GM10266 (cell line): Measurements from ENCODE around the gene ST8SIA3.

Experiments
- DNase-seq: peaks from one replicate; pipeline ENCODE4 v3.0.0; 2012; ENCODE audit errors: extremely low spot score
- CTCF ChIP-seq: IDR thresholded peaks from 2 replicates; pipeline ENCODE4 v1.5.1; 2012; ENCODE audit warnings: mild to moderate bottlenecking, low read depth; ENCODE audit not compliant: control insufficient read depth, insufficient read depth; ENCODE audit errors: missing control alignments

Gene ST8SIA3

GRCh38 chr18:57362714-57363113 is 10.4 kb downstream of the ST8SIA3 start:
- TF ChIP-seq CTCF = no peak
- no peak for DNase-seq

GRCh38 chr18:57364460-57364859 is 12.1 kb downstream of the ST8SIA3 start:
- DNase-seq = no peak
- TF ChIP-seq CTCF = no peak

DNA sequence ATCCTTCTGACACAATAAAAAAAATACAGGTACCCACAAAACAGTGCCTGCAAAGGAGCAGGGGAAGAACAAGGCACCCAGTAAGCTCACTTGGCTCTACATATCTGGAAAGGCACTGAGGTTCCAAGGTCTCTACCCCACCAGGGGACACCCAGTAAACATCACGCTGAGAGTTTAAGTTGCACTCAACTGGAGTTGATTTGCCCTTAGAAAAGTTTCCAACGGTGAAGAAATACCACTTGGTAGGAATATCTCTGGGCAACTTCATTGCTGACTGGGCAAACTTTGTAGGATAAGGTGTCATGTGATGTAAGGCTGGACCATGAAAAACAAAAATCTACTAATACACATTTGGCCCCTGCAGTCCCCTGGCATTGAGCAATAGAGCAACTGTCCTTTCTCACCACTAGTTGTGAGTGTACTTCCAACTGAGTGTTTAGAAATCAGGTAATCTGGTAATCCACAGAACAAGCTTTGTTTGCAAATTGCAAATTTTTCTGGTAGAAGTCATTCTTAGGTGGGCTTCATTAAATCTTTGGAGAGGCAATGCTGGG is 14.2 kb downstream of the ST8SIA3 start:
- no peak for TF ChIP-seq CTCF
- no peak for DNase-seq

GRCh38 chr18:57372444-57372843 is 20.1 kb downstream of the ST8SIA3 start:
- no peak for TF ChIP-seq CTCF
- no peak for DNase-seq

DNA sequence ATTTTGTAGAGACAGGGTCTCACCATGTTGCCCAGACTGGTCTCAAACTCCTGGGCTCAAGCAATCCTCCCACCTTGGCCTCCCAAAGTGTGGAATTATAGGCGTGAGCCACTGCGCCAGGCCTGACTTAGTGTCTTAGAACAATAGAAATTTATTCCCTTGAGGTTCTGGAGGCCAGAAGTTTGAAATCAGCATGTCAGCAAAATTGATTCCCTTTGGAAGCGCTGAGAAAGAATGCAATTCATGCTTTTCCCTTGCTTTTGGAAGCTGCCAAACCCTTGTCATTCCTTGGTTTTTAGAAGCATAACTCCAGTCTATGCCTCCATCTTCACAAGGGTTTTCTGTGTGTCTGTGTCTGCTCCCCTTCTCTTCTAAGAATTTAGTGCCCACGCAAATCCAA is 20.7 kb downstream of the ST8SIA3 start:
- TF ChIP-seq CTCF = no peak
- DNase-seq = no peak

- TF ChIP-seq CTCF = no peak
- DNase-seq = no peak
These were observed 24.1 kb downstream of the ST8SIA3 start for GRCh38 chr18:57376503-57376902.

DNA sequence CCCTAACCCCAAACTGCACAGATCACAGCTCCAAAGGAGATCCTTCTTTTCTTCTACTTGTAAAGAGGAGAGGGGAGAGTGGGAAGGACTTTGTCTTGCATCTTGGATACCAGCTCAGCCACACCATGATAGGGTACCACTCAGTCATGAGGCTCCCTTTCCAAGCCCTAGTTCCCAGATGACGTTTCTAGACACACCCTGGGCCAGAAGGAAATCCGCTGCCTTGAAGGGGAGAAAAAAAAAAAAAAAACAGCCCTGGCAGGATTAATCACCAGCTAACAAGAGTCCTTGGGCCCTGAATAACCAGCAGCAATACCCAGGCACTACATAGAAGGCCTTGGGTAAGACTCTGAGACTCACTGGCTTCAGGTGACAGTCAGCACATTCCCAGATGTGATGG is 36.9 kb downstream of the ST8SIA3 start:
- TF ChIP-seq CTCF = no peak
- no peak for DNase-seq
